DMS79 (cell line): Measurements from ENCODE around the gene TSC22D3.
"Not testable (repeated sequence)": the region's sequence is repeated elsewhere in the genome, so short reads cannot be mapped to it uniquely, and the experiment has no call there.

Experiments used
- DNase-seq: peaks from one replicate; lab custom pipeline; 2025; lab: John Stamatoyannopoulos, UW

The TSC22D3 gene

DNA sequence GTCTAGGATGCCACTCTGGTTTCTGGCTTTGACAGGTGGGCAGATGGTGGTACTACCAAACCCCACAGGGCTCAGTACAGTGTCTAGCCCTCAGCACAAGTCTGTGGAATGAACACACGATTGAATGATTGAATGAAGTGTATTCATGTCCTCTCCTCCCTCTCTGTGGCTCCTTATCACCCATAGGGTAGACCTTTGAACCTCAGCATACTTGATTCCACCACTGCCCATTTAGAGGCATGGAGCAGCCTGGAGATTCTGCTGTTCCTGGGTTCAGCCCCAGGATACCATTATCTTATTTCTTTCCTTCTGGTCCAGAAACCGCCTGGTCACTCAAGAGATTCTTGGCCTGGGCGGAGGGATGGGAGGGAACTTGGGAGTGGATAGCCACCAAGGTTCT lies 93.3 kb downstream of the TSC22D3 start:
- no peak for DNase-seq

DNA sequence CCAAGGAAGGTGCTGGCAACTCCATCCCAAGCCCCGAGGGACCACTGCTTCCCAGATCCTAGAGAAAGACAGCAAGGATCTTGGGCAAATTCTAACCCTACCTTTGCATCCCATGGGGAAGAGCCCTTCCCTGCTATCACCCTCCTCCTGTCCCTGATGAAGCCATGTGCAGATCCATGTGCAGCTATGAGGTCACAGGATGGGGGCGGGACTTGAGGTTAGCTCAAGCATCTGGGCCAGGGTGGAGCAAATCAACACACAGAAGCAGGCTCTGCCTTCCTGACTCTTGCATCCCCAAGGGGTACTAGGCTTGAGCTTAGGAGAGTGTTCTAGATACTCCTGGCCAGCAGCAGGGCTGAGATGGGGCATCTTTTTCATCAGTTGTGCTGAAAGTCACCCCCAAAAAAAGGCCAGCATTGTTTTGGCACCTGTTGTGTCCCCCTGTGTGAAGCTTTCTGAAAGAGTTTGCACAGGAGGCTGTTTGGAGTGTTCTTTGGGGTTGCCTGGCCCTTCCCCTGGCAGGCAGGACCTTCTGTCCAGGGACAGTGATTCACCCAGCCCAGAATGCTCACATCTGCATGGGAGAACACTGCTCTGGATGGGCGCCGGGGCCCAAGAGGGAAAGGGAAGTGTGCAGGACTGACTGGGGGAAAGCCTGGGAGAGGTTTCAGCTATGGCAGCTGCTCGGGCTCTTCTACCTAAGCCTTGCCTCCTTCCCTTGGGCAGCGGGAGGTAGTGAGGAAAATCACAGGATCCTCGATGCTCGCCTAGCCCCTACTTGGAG lies 96.4 kb downstream of the TSC22D3 start:
- DNase-seq: no peak

DNA sequence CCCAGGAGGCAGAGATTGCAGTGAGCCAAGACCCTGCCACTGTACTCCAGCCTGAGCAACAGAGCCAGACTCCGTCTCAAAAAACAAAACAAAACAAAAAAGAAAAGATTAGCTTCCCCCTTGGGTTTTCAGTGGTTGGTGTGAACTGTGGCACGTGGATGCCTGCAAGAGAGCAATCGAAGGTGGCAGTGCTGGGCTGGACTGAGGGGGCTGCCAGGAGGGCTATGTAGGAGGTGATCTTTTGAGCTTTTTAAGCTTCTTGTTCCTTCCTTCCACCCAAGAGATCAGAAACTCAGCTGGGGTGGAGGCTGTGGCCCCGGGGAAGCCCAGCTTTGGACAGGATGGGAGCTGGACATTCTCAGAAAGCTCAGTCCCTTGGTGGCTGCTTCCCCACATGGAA lies 97.7 kb downstream of the TSC22D3 start:
- DNase-seq: no peak

DNA sequence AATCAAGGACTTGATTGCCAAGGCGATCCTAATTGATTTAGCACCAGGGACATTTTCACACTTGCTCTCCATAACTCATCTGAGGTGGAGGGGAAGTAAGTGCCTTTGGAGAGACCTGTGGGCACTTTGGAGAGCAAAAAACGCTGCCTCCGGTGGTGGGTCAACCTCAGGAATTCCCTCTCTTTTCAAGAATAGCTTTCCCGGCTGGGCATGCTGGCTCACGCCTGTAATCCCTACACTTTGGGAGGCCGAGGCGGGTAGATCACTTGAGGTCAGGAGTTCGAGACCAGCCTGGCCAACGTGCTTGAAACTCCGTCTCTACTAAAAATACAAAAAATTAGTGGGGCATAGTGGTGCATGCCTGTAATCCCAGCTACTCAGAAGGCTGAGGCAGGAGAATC lies 98.1 kb downstream of the TSC22D3 start:
- no peak for DNase-seq

DNA sequence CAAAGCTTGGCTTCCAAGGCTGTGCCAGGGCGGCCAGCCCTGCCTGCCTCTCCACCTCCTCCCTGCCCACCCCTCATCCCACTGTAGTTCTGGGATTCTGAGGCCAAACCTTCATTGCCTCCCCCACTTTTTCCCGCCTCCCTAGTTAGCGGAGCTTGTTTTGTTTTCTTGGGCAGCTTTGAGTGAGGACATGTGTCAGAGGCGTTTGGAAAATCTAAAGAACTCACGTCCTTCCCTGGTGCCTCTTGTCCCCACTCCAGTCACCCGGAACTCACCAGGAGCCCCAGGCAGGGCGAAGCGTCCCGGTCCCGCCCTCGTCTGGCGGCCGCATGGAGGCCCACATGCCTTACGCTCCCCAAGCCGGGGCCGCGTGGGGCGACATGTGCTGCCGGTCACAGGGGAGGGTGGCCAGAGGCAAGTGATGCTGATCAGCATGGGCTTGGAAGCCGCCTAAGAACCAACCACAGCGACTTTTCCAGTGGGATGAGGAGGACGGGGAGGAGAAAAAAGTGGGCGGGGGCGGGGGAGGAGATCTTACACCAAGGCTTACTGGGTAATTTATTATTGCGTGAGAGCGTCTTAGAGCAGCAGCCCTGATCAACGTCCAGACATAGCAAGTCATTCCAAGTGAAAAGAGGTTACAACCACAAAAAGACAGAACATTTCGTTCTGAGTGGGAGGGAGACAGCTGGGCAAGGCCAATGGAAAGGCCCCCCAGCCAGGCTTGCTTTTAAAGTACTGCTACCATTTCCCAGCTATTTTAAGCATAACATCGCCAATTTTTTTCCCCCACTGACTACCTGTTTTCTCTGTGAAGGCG lies 98.8 kb downstream of the TSC22D3 start:
- DNase-seq: peak; percentile 27

DNA sequence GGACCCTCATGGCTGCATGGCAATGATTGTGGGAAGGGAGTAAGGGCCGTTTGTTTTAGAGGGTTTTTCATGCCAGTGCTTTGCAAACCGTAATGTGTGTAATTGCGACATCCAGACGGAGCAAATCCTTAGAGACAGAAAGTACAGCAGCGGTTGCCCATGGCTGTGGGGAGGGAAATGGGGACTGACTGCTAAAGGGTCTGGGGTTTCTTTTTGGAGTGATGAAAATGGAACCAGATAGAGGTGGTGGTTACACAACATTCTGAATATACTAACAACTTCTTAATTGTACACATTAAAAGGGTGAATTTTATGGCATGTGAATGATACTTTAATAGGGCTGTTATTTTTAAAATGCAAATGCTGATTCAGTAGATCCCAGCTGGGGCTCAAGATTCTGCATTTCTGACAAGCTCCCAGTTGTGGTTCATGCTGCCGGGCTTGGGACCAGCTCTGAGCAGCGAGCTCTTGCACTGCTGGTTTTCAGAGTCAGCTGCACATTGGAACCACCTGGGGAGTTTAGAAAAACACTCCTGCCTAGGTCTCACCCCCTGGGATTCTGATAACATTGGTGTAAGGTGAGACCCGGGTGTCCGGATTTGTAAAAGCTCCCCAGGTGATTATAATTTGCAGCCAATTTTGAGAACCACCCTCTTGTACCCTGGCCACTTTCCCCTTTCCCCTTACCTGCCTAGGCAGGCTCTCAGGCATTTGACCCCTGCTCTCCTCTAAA lies 99.6 kb downstream of the TSC22D3 start:
- DNase-seq: no peak

DNA sequence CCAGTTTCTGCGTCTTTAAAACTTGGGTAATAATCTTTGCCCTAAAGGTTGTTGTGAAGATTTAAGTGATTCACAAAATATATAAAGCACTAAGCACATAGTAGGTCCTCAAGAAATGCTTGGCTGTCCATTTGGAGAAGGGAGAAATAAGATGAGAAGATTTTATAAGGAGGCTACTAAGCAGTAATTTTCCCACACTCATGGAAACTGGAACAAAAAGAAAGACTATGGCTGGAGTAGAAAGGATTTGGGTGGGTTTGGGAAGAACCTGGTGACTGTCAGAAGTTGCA lies 100.3 kb downstream of the TSC22D3 start:
- DNase-seq: no peak

DNA sequence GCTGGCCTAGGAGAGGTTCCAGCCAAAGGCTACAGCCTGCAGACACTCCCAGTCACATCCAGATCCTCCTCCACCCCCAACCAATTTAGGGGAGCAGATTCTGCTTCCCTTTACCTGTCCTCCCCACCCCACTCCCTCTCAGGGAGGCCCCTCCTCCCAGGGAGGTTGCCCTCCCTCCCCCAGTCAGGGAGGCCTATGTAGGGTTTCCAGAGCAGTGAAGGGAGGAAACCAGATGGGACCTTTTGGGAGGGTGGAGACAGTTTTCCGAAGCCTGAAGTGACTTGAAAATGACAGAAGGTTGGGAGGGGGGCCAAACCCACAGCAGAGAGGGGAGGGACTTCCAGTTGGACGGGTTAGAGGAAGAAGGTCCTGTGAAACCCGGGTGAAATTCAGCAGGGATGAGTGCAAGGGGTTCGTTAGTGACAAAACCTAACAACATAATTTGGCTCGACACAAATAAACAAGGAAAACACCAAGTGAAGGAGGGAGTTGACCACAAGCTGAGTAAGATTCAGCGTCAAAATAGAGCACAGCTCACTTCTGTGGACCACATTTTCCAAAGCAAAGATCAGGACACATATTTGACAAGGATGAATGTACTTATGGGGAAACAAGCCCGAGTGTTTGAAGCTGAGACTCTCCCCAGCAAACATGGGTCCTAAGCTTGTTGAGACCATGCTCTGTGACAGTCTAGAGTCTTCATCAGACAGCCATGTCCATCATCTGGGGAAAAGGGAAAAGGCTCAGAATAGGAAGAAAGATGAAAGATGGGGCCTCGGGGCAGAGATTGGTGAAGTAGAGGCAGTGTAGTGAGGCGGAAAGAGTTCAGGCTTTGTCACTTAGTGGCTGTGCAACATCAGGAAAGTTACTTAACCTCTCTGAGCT lies 100.9 kb downstream of the TSC22D3 start:
- DNase-seq: no peak

DNA sequence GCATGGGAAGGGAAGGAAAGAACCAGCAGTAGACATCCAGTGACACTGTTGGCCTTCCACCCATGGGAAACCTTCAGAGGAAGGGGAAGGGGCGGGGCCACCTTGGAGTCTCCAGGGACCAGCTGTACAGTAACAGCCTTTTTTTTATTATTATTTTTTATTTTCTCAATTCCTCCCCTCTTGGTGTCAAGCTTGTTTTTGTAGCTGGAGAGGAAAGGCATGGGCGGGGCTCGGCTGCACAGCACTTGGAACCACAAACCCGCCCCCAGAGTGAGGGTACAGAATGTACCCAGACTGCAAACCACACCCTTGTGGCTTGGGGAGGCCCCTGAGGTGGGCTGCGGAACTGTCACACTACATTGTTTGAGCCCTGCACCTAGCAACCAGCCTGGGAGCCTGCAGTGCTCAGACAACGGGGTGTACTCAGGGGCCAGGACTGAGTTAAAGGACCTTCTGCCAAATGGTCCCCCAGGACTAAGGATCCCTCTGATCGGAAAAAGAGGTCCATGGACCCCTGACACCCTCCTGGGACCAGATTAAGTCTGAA lies 101.6 kb downstream of the TSC22D3 start:
- DNase-seq: no peak

DNA sequence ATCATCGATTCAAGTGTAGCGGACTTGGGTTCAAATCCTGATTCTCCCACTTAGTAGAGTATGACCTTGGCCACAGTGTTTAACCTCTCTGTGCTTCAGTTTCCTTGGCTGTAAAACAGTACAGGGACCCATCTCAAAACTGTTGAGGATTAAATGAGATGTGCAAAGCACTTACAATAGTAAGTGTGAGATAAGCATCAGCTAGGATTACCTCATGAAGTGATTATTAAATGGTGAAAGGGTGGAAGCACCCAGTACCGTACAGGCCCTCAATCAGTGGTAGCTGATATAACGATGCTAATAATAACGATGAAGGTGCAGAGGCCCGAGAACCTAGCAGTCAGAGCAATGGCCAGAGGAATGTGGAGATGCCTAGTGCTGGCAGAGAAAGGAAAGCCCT lies 102.2 kb downstream of the TSC22D3 start:
- DNase-seq: no peak

DNA sequence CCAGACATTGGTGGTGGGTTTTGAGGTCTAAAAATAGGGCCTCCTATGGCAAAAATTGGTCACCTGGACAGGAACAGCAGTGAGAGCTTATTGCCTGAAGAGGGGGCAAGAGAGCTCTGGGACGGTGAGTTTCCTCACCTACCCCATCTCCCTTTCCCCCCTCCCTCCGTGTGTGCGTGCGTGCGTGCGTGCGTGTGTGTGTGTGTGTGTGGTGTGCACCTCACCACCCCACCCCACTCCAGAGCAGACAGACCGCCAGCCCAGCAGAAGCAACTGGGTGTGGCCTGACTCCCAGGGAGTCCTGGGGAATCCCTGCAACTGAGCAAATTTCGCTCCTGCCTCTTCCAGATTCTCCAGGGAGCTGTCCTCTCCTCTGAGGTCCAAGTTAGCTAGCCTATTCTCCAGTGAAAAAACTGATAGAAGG lies 102.6 kb downstream of the TSC22D3 start:
- DNase-seq: no peak

DNA sequence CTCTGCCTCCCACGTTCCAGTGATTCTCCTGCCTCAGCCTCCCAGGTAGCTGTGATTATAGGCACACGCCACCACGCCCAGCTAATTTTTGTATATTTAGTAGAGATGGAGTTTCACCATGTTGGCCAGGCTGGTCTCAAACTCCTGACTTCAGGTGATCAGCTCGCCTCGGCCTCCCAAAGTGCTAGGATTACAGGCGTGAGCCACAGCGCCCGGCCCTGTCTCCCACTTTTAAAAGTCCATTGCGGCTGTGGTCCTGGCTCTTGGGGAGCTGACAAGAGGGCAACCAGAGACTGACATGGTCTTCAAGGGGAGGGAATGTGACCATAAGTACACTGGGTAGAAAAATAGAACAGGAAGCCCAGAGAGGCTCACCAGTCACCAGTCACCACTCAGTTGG lies 104.3 kb downstream of the TSC22D3 start:
- DNase-seq: not testable (repeated sequence)

DNA sequence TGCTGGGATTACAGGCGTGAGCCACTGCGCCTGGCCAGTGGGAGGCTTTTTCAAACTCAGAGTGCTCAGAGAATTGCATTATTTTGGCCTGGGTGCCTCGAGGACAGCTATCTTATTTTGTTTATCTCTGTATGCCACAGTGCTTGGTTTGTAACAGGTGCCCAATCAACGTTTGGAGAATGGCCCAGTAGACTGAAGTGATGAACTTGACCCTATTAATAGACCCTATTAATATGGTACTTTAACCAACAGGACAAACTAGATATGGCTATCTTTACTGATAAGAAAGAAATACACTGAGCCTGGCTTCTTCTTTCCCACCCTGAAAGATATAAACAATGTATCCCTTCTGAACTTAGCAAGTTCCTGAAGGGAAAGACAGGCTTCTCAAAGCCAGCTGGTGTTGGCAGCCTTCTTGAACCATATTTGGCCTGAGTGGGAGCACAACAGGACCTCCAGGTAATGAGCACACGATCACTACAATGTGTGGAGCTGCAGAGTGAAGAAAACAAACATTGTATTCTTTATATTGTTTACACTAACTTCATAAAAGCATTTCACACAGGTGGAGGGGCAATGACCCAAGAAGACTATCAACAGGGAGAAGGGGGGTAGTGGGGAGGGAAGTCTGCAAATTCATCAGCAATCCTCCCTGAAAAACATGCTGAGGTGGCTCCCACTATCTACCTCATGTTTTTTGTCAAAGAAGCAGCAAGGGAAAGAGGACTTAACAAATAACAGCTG lies 105.5 kb downstream of the TSC22D3 start:
- DNase-seq: no peak

DNA sequence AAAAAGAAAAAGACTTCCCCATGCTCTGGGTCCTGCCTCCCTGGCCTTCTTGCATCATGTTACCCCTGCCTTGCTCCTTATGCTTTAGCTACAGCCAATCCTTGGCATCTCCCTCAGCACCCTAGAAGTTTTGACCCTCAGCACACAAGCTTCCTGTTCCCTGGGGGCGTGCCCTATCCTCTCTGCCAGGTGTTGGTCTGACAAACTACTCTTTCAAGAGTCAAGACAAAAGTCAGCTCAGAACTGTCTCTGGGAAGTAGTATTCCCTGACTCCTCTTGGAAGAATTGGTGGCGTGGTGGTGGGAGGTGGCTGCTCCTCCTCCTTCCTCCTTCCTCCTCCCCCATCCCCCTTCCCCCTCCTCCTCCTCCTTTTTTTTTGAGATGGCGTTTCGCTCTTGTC lies 106.3 kb downstream of the TSC22D3 start:
- DNase-seq: no peak

DNA sequence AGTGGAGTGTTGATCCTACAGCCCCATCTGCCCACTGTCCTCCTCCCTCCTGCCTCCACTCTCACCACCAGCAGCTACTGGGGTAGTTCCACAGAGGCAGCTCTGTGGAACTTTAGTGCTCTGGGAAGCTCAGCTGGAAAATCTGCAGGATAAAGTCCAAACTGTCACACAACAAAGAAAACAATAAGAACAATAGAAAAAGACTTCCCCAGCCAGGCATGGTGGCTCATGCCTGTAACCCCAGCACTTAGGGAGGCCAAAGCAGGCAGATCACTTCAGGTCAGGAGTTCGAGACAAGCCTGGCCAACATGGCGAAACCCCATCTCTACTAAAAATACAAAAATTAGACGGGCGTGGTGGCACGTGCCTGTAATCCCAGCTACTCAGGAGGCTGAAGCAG lies 106.9 kb downstream of the TSC22D3 start:
- DNase-seq: not testable (repeated sequence)

DNA sequence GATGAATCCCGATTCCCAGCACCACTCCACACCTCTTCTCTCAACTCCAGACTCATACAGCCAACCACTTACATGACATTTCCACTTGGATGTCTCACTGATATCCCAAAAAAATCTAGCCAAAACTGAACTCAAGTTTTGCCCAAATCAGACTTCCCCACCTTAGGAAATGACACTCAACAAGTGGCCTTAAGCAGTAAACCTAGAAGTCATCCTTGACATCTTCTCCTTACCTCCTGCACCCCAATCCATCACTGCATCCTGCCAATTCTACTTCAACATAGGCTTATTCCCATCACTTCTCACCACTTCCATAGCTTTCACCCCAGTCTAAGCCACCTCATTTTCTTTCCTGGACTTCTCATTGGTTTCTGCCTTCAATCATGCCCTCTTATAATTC lies 108.2 kb downstream of the TSC22D3 start:
- no peak for DNase-seq

DNA sequence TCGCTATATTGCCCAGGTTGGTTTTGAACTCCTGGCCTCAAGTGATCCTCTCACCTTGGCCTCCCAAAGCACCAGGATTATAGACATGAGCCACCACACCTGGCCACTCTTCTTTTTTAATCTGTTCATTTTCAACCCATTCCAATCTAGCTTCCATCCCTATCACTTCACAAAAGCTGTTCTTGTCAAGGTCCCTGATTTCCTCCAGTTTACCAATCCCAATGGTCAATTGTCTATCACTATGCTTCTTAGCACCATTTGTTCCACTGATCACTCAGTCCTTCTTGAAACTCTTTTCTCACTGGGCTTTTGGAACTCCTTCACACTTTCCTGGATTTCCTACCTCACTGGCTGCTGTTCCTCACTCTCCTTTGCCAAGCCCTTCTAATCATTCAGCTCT lies 108.7 kb downstream of the TSC22D3 start:
- DNase-seq: no peak
